GM12801 (cell line): Measurements from ENCODE around the gene CNTLN.

Source experiments
- CTCF ChIP-seq: IDR thresholded peaks from one replicate; pipeline ENCODE4 v1.5.1; 2011; ENCODE audit warnings: control low read depth; ENCODE audit not compliant: insufficient read length; ENCODE audit errors: extremely low read depth

The CNTLN gene

GRCh38 chr9:17490110-17490509, 355.3 kb downstream of the CNTLN start:
- no peak for TF ChIP-seq CTCF

- no peak for TF ChIP-seq CTCF
These were observed 356.9 kb downstream of the CNTLN start for GRCh38 chr9:17491780-17492179.

- no peak for TF ChIP-seq CTCF
These were observed 368.4 kb downstream of the CNTLN start for GRCh38 chr9:17503196-17503595.

- TF ChIP-seq CTCF, result no peak
These were observed 374.3 kb downstream of the CNTLN start for GRCh38 chr9:17509151-17509550.

GRCh38 chr9:17509701-17510100, 374.9 kb downstream of the CNTLN start:
- TF ChIP-seq CTCF, result no peak

- TF ChIP-seq CTCF, result no peak
These were observed 384.9 kb downstream of the CNTLN start for GRCh38 chr9:17519761-17520160.

- TF ChIP-seq CTCF, result no peak
These were observed 385.6 kb downstream of the CNTLN start for GRCh38 chr9:17520268-17521064.
